ENCODE measurements around the gene NSFL1C. TPM values are rescaled to one million over a fixed set of nuclear protein-coding genes. Genes with fewer than 3 reads are reported as not detected.

NSFL1C gene
- total and polyA plus RNA-seq, 8 donors: 60.5 to 96.9 (median 92.9) TPM

DNA sequence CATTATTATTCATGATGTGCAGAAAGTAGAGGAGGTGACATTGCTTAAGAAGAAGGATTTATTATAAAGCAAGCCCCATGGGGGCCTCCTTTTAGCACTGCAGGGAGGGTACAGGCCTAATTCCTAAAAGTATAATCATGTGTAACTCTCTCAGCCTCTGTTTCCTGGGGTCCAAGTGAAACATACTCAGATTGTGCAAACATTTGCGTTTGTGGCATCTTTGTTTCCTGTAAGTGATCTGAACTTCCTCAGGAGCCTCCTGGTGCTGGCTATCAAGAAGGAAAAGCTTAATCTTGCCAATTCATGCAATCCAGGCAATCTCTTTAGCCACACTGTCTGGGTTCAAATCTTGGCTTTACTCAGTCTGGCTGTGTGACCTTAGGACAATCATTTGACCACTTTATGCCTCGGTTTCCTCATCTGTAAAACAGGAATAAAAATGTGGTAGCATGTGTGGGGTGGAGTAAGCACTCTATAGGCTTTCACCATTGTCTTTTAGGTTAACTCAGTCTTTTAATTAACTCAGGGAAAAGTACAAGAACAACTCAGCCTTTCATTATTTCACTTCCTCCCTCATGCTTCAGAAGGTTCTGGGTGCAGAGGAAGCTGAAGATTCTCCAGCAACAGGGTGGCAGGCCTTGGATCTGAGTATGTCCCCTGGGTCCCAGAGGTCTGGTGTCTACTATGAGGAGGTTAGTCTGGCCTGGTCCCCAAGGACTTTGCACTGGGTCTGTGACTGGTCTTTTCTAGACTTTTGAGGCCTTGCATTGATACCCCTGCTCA, 25.4 kb upstream of the NSFL1C start:
- peak; percentile 3 for ATAC-seq
- Histone ChIP-seq H3K27ac (peak overlapping the region; percentile 67 to 98), H3K9me3 (no peaks in the 10 kb centered on the region)

DNA sequence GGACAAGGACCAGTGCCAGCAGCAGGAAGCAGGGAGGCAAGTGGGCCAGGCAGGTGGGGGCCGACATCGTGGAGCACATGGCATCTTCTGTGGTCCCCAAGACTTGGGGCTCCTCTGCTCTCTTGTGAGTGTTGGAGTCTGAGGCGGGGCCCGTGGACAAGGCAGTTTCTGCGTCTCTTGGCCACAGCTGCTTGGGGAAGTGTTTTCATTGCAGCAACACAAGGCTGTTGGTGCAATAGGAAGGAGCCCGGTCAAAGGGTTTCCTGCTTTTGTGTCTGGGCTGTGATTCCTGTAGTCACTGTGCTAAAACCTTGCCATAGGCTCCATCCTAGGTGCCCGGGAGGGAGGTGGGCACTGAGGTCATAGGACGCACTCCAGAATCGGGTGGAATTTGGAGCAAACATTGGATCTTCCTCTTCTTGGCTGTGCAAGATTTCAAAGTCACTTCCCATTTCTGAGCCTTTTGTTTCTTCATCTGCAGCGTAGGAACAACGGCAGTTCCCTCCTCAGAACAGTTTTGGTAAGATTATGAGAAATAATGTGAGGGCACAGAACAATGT, 24.7 kb upstream of the NSFL1C start, which contains the start of gene SIRPB2:
TSS of gene SIRPB2 (minus strand) at position 140 of the 560 bp plus-strand sequence. CDS start at position 79, 61 bp downstream.
- Histone ChIP-seq H3K4me1 (peaks cover 0 to 55% of the 10 kb centered on the region in 2 donors), H3K9me3 (no peaks in the 10 kb centered on the region), H3K27me3 (no peaks in the 10 kb centered on the region), H3K27ac (peak within 1 kb of the TSS; percentile 67 to 98), H3K4me3 (peak within 1 kb of the TSS; percentile 10 to 52), H3K36me3 (no peaks in the 10 kb centered on the region)
- ATAC-seq (peak; percentile 68), DNase-seq (peak in 2 of 4 donors; percentile 73 to 89)
- TF ChIP-seq, protein P1, sequence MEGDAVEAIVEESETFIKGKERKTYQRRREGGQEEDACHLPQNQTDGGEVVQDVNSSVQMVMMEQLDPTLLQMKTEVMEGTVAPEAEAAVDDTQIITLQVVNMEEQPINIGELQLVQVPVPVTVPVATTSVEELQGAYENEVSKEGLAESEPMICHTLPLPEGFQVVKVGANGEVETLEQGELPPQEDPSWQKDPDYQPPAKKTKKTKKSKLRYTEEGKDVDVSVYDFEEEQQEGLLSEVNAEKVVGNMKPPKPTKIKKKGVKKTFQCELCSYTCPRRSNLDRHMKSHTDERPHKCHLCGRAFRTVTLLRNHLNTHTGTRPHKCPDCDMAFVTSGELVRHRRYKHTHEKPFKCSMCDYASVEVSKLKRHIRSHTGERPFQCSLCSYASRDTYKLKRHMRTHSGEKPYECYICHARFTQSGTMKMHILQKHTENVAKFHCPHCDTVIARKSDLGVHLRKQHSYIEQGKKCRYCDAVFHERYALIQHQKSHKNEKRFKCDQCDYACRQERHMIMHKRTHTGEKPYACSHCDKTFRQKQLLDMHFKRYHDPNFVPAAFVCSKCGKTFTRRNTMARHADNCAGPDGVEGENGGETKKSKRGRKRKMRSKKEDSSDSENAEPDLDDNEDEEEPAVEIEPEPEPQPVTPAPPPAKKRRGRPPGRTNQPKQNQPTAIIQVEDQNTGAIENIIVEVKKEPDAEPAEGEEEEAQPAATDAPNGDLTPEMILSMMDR (IDR thresholded peaks at IDR 0.05): no peak
- intact Hi-C loops (cut with DNase I): no loop called here

More for the DNA sequence above, 25.4 kb upstream of the NSFL1C start:
- Histone ChIP-seq H3K36me3 (no peaks in the 10 kb centered on the region), H3K4me3 (peak overlapping the region in 1 of 2 donors; percentile 52), H3K27me3 (no peaks in the 10 kb centered on the region), H3K4me1 (peaks cover 0 to 49% of the 10 kb centered on the region in 2 donors)
- TF ChIP-seq, protein P1 (IDR thresholded peaks at IDR 0.05): no peak
- intact Hi-C loops (cut with DNase I): no loop called here
- no peak for DNase-seq

DNA sequence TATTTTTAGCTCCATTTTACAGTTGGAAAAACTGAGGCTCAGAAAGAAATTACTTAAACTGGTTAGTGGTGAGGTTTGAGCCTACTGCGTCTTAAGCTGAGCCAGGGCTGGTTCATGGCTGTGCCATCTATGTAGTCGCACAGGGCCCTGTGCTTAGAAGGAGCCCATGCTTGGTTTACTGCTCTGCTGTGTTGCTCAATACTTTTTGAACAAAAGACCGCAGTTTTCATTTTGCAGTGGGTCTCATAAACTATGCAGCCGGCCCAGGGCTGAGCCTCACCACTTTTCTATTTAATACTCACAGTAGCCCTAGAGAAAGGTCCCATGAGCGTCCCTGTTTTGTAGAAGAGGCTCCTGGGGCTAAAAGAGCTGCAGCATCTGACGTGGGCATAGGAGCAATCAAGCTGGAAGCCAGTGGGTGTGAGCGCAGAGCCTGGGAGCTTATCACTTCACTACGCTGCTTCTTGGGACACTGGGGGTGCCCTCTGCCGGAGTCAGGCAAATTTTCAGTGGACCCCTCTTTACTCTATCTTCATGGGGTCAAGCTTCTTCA, 24.1 kb upstream of the NSFL1C start:
- no peak for DNase-seq
- H3K27ac ChIP-seq: peak overlapping the region; percentile 67 to 98

GRCh38 chr20:1489764-1490436, 23.3 kb upstream of the NSFL1C start:
- DNase-seq (peak in 1 of 4 donors; percentile 48), ATAC-seq (peak; percentile 80)
- Histone ChIP-seq H3K4me1 (peaks cover 0 to 62% of the 10 kb centered on the region in 2 donors), H3K27me3 (no peaks in the 10 kb centered on the region), H3K27ac (peak overlapping the region; percentile 67 to 98), H3K4me3 (peak overlapping the region in 1 of 2 donors; percentile 52), H3K36me3 (no peaks in the 10 kb centered on the region), H3K9me3 (no peaks in the 10 kb centered on the region)
- intact Hi-C loops (cut with DNase I): no loop called here
- TF ChIP-seq, protein P1 (IDR thresholded peaks at IDR 0.05): no peak

More for the DNA sequence above, 24.1 kb upstream of the NSFL1C start:
- Histone ChIP-seq H3K27me3 (no peaks in the 10 kb centered on the region), H3K36me3 (no peaks in the 10 kb centered on the region), H3K4me3 (peak overlapping the region; percentile 10 to 52), H3K9me3 (no peaks in the 10 kb centered on the region), H3K4me1 (peaks cover 0 to 61% of the 10 kb centered on the region in 2 donors)
- intact Hi-C loops (cut with DNase I): no loop called here
- TF ChIP-seq, protein P1 (IDR thresholded peaks at IDR 0.05): no peak
- peak; percentile 9 for ATAC-seq
